ENCODE measurements around the gene IL23R. TPM values are rescaled to one million over a fixed set of nuclear protein-coding genes. Genes with fewer than 3 reads are reported as not detected.

IL23R gene
- total and polyA plus RNA-seq, 2 of the 8 experiments (the other 6 are each of a cell fraction or from before 2014, with no cell fraction given), result not detected

DNA sequence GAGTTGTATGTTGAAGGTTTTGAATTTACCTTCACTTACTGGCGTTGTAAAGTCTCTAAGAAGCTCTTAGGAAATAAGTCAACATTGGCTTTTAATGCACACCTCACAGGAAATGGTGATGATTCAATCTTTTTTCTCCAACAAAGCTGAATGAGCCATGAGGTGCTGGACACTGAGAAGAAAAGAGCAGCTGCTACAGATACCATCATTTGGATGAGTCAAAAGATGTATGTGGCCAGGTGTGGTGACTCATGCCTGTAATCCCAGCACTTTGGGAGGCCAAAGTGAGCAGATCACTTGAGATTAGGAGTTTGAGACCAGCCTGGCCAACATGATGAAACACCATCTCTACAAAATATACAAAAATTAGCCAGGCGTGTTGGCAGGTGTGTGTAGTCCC, 3.3 kb upstream of the IL23R start:
- FAIRE-seq, result no peak
- POLR2A ChIA-PET (ENCODE audit: partially characterized antibody), result no interaction called here
- no peak for TF ChIP-seq HDAC2 (IDR thresholded peaks at IDR 0.05; ENCODE audit: borderline replicate concordance in 1 of 2, low read depth in 2 of 2, low read length in 2 of 2)
- no peak for TF ChIP-seq EGR1 (IDR thresholded peaks at IDR 0.05; ENCODE audit: borderline replicate concordance, low read depth, low read length)
- no peak for TF ChIP-seq TAF1 (IDR thresholded peaks at IDR 0.05; ENCODE audit: low read depth, low read length)
- TF ChIP-seq SAP30 (IDR thresholded peaks at IDR 0.05; ENCODE audit: insufficient read depth, insufficient replicate concordance, low read length), result no peak
- no peak for TF ChIP-seq BACH1 (IDR thresholded peaks at IDR 0.05; ENCODE audit: low read length)
- TF ChIP-seq CTBP2 (IDR thresholded peaks at IDR 0.05; ENCODE audit: borderline replicate concordance, insufficient read depth, insufficient read length, low read length), result no peak
- TF ChIP-seq, protein P1, sequence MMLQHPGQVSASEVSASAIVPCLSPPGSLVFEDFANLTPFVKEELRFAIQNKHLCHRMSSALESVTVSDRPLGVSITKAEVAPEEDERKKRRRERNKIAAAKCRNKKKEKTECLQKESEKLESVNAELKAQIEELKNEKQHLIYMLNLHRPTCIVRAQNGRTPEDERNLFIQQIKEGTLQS (IDR thresholded peaks at IDR 0.05; ENCODE audit: insufficient read depth, low read depth, low read length), result no peak
- TF ChIP-seq CHD2 (IDR thresholded peaks at IDR 0.05; ENCODE audit: low read length), result no peak
- no peak for TF ChIP-seq KDM5A (IDR thresholded peaks at IDR 0.05; ENCODE audit: low read length)
- no peak for TF ChIP-seq NRF1 (IDR thresholded peaks at IDR 0.05; ENCODE audit: low read depth, low read length)
- no peak for TF ChIP-seq CBX5 (IDR thresholded peaks at IDR 0.05; ENCODE audit: low read depth, low read length)
- no peak for TF ChIP-seq NANOG (IDR thresholded peaks at IDR 0.05; ENCODE audit: insufficient read depth, low read depth, low read length, poor library complexity, severe bottlenecking)
- no peak for TF ChIP-seq ZNF274 (IDR thresholded peaks at IDR 0.05; ENCODE audit: borderline replicate concordance, extremely low read depth, low read length)

More for the DNA sequence above, 3.3 kb upstream of the IL23R start:
- H2BK15ac ChIP-seq (ENCODE audit: low read length), result no peak overlapping the region
- H2AK5ac ChIP-seq (ENCODE audit: low read depth, low read length), result no peak overlapping the region
- no peak overlapping the region for H3K4me3 ChIP-seq (ENCODE audit: extremely low read depth in 1 of 4, insufficient read depth in 2 of 4, low read depth in 3 of 4, low read length in 4 of 4)
- H4K91ac ChIP-seq (replicated peaks; ENCODE audit: insufficient read length, low read length), result no peak overlapping the region
- H3K18ac ChIP-seq (ENCODE audit: extremely low read depth, low read length), result no peak overlapping the region
- H2BK120ac ChIP-seq (replicated peaks; ENCODE audit: low read depth, low read length), result no peak overlapping the region
- H2BK5ac ChIP-seq (ENCODE audit: low read depth, low read length), result no peak overlapping the region
- H3K36me3 ChIP-seq (ENCODE audit: control insufficient read depth in 2 of 4, insufficient read depth in 4 of 4, low read length in 3 of 4), result no peaks in the 10 kb centered on the region
- no peak overlapping the region for H3K14ac ChIP-seq (ENCODE audit: insufficient read length)
- no peaks in the 10 kb centered on the region for H3K9me3 ChIP-seq (ENCODE audit: insufficient read depth in 2 of 2, low read depth in 1 of 2, low read length in 1 of 2)
- peak overlapping the region; percentile 84; the same call in 1 of the 2 replicates for H2AFZ ChIP-seq (ENCODE audit: low read length)
- H3K23ac ChIP-seq (ENCODE audit: insufficient read length), result no peak overlapping the region
- H3K79me2 ChIP-seq (ENCODE audit: control insufficient read depth in 1 of 2, insufficient read depth in 2 of 2, low read length in 2 of 2), result no peaks in the 10 kb centered on the region
- no peak overlapping the region for H3K27ac ChIP-seq (ENCODE audit: low read depth, low read length)
- no peak overlapping the region for H4K5ac ChIP-seq (ENCODE audit: insufficient read length, low read depth, low read length)
- H3K56ac ChIP-seq (replicated peaks; ENCODE audit: insufficient read length, low read depth, low read length), result no peak overlapping the region
- H4K20me1 ChIP-seq (replicated peaks in 1 of 2; ENCODE audit: control insufficient read depth in 1 of 2, insufficient read depth in 2 of 2, low read length in 2 of 2), result no peaks in the 10 kb centered on the region
- no peak overlapping the region for H4K8ac ChIP-seq (ENCODE audit: extremely low read depth, insufficient read depth, low read length)
- H2BK12ac ChIP-seq (ENCODE audit: low read depth, low read length), result no peak overlapping the region
- CTCF ChIA-PET (ENCODE audit: partially characterized antibody), result interaction anchor here (0.6 to 9.5 kb wide), 3 partner anchors 14 to 275 kb away, joined by 3 to 98 read pairs (median 14); no protein-coding TSS in a partner anchor
- H3K4me2 ChIP-seq (ENCODE audit: insufficient read depth in 1 of 2, low read depth in 2 of 2, low read length in 2 of 2), result no peak overlapping the region
- H3K4me1 ChIP-seq (replicated peaks in 1 of 4; ENCODE audit: control insufficient read depth in 3 of 4, insufficient read depth in 4 of 4, low read length in 3 of 4), result no peaks in the 10 kb centered on the region
- no peaks in the 10 kb centered on the region for H3K79me1 ChIP-seq (ENCODE audit: low read depth, low read length)
- H2BK20ac ChIP-seq (ENCODE audit: low read length), result no peak overlapping the region
- no peak overlapping the region for H3K4ac ChIP-seq (replicated peaks; ENCODE audit: insufficient read length, low read depth, low read length)
- no peak for DNase-seq (ENCODE audit: low read depth in 1 of 2, low spot score in 2 of 2)
- no peak overlapping the region for H3K9ac ChIP-seq (replicated peaks in 1 of 4; ENCODE audit: extremely low read depth in 1 of 4, low read depth in 3 of 4, low read length in 3 of 4)
- H3K23me2 ChIP-seq (ENCODE audit: low read depth, low read length), result no peaks in the 10 kb centered on the region
- H3K27me3 ChIP-seq (replicated peaks in 1 of 4; ENCODE audit: control insufficient read depth in 3 of 4, extremely low read depth in 1 of 4, insufficient read depth in 3 of 4, low read length in 3 of 4), result no peaks in the 10 kb centered on the region
- 83% methylated on average over 2 of the region's 2 CpGs; no CpG with 5 or more reads in 1 of the 2 experiments for WGBS, 2 experiments (ENCODE audit: extremely low coverage in 1 of 2, insufficient coverage in 1 of 2, insufficient read length in 1 of 2, insufficient replicate concordance in 2 of 2, low coverage in 1 of 2, low lambda C conversion rate in 2 of 2, missing lambda C conversion rate in 1 of 2)

Measured in H1 (cell line).